GM23338 (cell line): Measurements from ENCODE around the gene FAT1. TPM values are rescaled to one million over a fixed set of nuclear protein-coding genes. Genes with fewer than 3 reads are reported as not detected.
A peak's percentile ranks its signal among the peaks of the same experiment; 100 is the strongest.

ENCODE experiments used
- ATAC-seq: fragments of 200-7000 bp; cut with Tn5 transposase; 3 replicates; pipeline ENCODE4 v1.9.1; 2020
- DNase-seq: peaks from one replicate; pipeline ENCODE4 v3.0.0-alpha.2; 2015; ENCODE audit warnings: low spot score
- H2AFZ ChIP-seq: fragments of 200-600 bp; sonication (generic); 2 replicates; pipeline ENCODE4 v1.8.0; 2016; ENCODE audit warnings: antibody characterized with exemption, mild to moderate bottlenecking, moderate library complexity
- H3F3A ChIP-seq: fragments of 200-600 bp; sonication (generic); replicated peaks from 2 replicates; pipeline ENCODE4 v1.8.0; 2017; ENCODE audit warnings: antibody characterized with exemption, mixed run types, low read depth
- H3K27ac ChIP-seq: fragments of 200-600 bp; sonication (generic); 2 replicates; pipeline ENCODE4 v1.6.1; 2016; ENCODE audit warnings: low read depth
- H3K27me3 ChIP-seq: fragments of 200-600 bp; sonication (generic); 2 replicates; pipeline ENCODE4 v1.8.0; 2016; ENCODE audit warnings: mild to moderate bottlenecking, mixed run types, moderate library complexity; ENCODE audit not compliant: insufficient read depth
- H3K36me3 ChIP-seq: fragments of 200-600 bp; sonication (generic); 2 replicates; pipeline ENCODE4 v1.8.0; 2016; ENCODE audit warnings: mild to moderate bottlenecking; ENCODE audit not compliant: insufficient read depth
- H3K4me1 ChIP-seq: fragments of 200-600 bp; sonication (generic); 2 replicates; pipeline ENCODE4 v1.8.0; 2016; ENCODE audit warnings: mild to moderate bottlenecking, moderate library complexity; ENCODE audit not compliant: insufficient read depth
- H3K4me2 ChIP-seq: fragments of 200-600 bp; sonication (generic); 2 replicates; pipeline ENCODE4 v1.7.1; 2017; ENCODE audit warnings: mixed run types
- H3K4me3 ChIP-seq: fragments of 200-600 bp; sonication (generic); 2 replicates; pipeline ENCODE4 v1.6.1; 2016; ENCODE audit warnings: mixed run types
- H3K79me2 ChIP-seq: fragments of 200-600 bp; sonication (generic); replicated peaks from 2 replicates; pipeline ENCODE4 v1.8.0; 2017; ENCODE audit warnings: mild to moderate bottlenecking; ENCODE audit not compliant: insufficient read depth
- H3K9me2 ChIP-seq: fragments of 200-600 bp; sonication (generic); 2 replicates; pipeline ENCODE4 v1.8.0; 2017; ENCODE audit not compliant: insufficient read depth
- H4K20me1 ChIP-seq: fragments of 200-600 bp; sonication (generic); replicated peaks from 2 replicates; pipeline ENCODE4 v1.8.0; 2017; ENCODE audit warnings: mild to moderate bottlenecking; ENCODE audit not compliant: insufficient read depth
- H3K27ac Mint-ChIP-seq: 2 replicates; pipeline ENCODE4 v1.8.0; 2020; ENCODE audit warnings: inconsistent platforms, mild to moderate bottlenecking, moderate library complexity, mixed read lengths
- H3K27me3 Mint-ChIP-seq: 3 replicates; pipeline ENCODE4 v1.8.0; 2022; ENCODE audit warnings: low read depth, mild to moderate bottlenecking, moderate library complexity, mixed read lengths, inconsistent platforms; ENCODE audit not compliant: insufficient read depth, poor library complexity
- H3K36me3 Mint-ChIP-seq: 3 replicates; pipeline ENCODE4 v1.8.0; 2021; ENCODE audit warnings: low read depth, mild to moderate bottlenecking, inconsistent platforms, moderate library complexity, mixed read lengths
- H3K4me1 Mint-ChIP-seq: 3 replicates; pipeline ENCODE4 v1.8.0; 2020; ENCODE audit warnings: mild to moderate bottlenecking, inconsistent platforms, mixed read lengths
- H3K4me3 Mint-ChIP-seq: 3 replicates; pipeline ENCODE4 v1.8.0; 2021; ENCODE audit warnings: moderate library complexity, mild to moderate bottlenecking, inconsistent platforms, mixed read lengths
- H3K9me3 Mint-ChIP-seq: 3 replicates; pipeline ENCODE4 v1.8.0; 2020; ENCODE audit warnings: moderate library complexity, mild to moderate bottlenecking, inconsistent platforms, mixed read lengths
- CREB1 ChIP-seq: fragments of 250-450 bp; sonication (Bioruptor Pico); IDR thresholded peaks from 2 replicates; pipeline ENCODE4 v1.5.0; 2020; ENCODE audit warnings: low read depth, mild to moderate bottlenecking, moderate library complexity
- EZH2 ChIP-seq: fragments of 200-600 bp; sonication (generic); IDR thresholded peaks from one replicate; pipeline ENCODE4 v1.8.0; 2017; ENCODE audit warnings: antibody characterized with exemption, mild to moderate bottlenecking, low read depth; ENCODE audit not compliant: unreplicated experiment
- EZH2phosphoT487 ChIP-seq: fragments of 200-600 bp; sonication (generic); IDR thresholded peaks from one replicate; pipeline ENCODE4 v1.8.1; 2018; ENCODE audit warnings: antibody characterized with exemption; ENCODE audit not compliant: unreplicated experiment
- JUNB ChIP-seq: IDR thresholded peaks from one replicate; pipeline ENCODE4 v1.6.1; 2016; ENCODE audit warnings: antibody characterized with exemption; ENCODE audit not compliant: unreplicated experiment
- NANOG ChIP-seq: IDR thresholded peaks from 2 replicates; pipeline ENCODE4 v1.6.1; 2016; ENCODE audit warnings: antibody characterized with exemption, borderline replicate concordance
- POLR2AphosphoS5 ChIP-seq: IDR thresholded peaks from 2 replicates; pipeline ENCODE4 v1.6.1; 2016; ENCODE audit warnings: antibody characterized with exemption, low read depth
- REST ChIP-seq: IDR thresholded peaks from one replicate; pipeline ENCODE4 v1.6.1; 2018; ENCODE audit warnings: antibody characterized with exemption; ENCODE audit not compliant: unreplicated experiment
- STAT1 ChIP-seq: IDR thresholded peaks from one replicate; pipeline ENCODE4 v1.6.1; 2016; ENCODE audit warnings: antibody characterized with exemption; ENCODE audit not compliant: unreplicated experiment
- ZNF114 ChIP-seq: fragments of 250-450 bp; sonication (Bioruptor Pico); IDR thresholded peaks from 2 replicates; pipeline ENCODE4 v1.5.0; 2020; ENCODE audit warnings: mild to moderate bottlenecking, moderate library complexity
- polyA plus RNA-seq: library from polyadenylated mRNA; unstranded; fragments of >200 nt; fragmentation: Nextera tagmentation; extraction: Ambion mirVana; gene quantifications from 2 replicates; pipeline ENCODE4 v1.2.1, GENCODE V29; 2016
- total RNA-seq: library from RNA; depleted of rRNA; stranded (reverse); fragments of >200 nt; shearing (Covaris generic); gene quantifications from 2 replicates; pipeline ENCODE4 v1.2.3, GENCODE V29; 2014
- TF ChIP-seq, protein P1 (sequence below): fragments of 250-450 bp; sonication (Bioruptor Pico); IDR thresholded peaks from 2 replicates; pipeline ENCODE4 v1.5.0; 2020; ENCODE audit warnings: mild to moderate bottlenecking, moderate library complexity
- TF ChIP-seq, protein P2 (sequence below), 2 experiments: fragments of 200-600 bp in 1 of 2; sonication (generic) in 1 of 2; conservative IDR thresholded peaks; 2 replicates each; pipeline versions ENCODE4 v1.5.1 to v1.6.1; 2016 to 2017; ENCODE audit warnings: antibody characterized with exemption in 2 of 2, low read depth in 2 of 2, mild to moderate bottlenecking in 2 of 2, moderate library complexity in 1 of 2

Gene FAT1
- total and polyA plus RNA-seq, 2 experiments from 2014 or later = 37.6 to 137 TPM

DNA sequence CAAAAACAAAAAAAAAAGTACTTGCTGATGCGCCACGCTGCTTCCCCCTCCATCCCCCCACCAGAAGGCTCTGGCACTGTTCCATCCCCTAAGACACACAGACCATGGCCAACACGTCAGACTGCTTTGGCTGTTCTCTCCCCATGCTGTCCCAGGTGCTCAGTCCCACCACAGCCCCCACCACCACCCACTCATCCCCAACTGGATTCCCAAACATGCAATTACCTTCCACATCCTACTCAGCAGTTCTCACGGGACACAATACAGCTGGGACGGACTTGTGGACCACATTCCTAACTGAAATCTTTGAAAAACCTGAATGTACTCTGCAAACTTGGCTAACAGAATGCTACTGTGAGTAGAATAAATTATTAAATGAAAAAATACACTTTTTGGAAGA lies 8.6 kb downstream of the FAT1 start (continued):
- TF ChIP-seq, protein P1, sequence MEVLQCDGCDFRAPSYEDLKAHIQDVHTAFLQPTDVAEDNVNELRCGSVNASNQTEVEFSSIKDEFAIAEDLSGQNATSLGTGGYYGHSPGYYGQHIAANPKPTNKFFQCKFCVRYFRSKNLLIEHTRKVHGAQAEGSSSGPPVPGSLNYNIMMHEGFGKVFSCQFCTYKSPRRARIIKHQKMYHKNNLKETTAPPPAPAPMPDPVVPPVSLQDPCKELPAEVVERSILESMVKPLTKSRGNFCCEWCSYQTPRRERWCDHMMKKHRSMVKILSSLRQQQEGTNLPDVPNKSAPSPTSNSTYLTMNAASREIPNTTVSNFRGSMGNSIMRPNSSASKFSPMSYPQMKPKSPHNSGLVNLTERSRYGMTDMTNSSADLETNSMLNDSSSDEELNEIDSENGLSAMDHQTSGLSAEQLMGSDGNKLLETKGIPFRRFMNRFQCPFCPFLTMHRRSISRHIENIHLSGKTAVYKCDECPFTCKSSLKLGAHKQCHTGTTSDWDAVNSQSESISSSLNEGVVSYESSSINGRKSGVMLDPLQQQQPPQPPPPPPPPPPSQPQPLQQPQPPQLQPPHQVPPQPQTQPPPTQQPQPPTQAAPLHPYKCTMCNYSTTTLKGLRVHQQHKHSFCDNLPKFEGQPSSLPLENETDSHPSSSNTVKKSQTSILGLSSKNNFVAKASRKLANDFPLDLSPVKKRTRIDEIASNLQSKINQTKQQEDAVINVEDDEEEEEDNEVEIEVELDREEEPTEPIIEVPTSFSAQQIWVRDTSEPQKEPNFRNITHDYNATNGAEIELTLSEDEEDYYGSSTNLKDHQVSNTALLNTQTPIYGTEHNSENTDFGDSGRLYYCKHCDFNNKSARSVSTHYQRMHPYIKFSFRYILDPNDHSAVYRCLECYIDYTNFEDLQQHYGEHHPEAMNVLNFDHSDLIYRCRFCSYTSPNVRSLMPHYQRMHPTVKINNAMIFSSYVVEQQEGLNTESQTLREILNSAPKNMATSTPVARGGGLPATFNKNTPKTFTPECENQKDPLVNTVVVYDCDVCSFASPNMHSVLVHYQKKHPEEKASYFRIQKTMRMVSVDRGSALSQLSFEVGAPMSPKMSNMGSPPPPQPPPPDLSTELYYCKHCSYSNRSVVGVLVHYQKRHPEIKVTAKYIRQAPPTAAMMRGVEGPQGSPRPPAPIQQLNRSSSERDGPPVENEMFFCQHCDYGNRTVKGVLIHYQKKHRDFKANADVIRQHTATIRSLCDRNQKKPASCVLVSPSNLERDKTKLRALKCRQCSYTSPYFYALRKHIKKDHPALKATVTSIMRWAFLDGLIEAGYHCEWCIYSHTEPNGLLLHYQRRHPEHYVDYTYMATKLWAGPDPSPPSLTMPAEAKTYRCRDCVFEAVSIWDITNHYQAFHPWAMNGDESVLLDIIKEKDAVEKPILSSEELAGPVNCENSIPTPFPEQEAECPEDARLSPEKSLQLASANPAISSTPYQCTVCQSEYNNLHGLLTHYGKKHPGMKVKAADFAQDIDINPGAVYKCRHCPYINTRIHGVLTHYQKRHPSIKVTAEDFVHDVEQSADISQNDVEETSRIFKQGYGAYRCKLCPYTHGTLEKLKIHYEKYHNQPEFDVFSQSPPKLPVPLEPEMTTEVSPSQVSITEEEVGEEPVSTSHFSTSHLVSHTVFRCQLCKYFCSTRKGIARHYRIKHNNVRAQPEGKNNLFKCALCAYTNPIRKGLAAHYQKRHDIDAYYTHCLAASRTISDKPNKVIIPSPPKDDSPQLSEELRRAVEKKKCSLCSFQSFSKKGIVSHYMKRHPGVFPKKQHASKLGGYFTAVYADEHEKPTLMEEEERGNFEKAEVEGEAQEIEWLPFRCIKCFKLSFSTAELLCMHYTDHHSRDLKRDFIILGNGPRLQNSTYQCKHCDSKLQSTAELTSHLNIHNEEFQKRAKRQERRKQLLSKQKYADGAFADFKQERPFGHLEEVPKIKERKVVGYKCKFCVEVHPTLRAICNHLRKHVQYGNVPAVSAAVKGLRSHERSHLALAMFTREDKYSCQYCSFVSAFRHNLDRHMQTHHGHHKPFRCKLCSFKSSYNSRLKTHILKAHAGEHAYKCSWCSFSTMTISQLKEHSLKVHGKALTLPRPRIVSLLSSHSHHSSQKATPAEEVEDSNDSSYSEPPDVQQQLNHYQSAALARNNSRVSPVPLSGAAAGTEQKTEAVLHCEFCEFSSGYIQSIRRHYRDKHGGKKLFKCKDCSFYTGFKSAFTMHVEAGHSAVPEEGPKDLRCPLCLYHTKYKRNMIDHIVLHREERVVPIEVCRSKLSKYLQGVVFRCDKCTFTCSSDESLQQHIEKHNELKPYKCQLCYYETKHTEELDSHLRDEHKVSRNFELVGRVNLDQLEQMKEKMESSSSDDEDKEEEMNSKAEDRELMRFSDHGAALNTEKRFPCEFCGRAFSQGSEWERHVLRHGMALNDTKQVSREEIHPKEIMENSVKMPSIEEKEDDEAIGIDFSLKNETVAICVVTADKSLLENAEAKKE (CRISPR knock-in tag) = no peak

GRCh38 chr4:186714006-186714675 lies 9.5 kb downstream of the FAT1 start:
- DNase-seq (no peak), ATAC-seq (peak; percentile 22; the same call in 1 of the 3 replicates)
- Mint-ChIP-seq H3K4me3 (no peak overlapping the region), H3K27ac (no peak overlapping the region), H3K9me3 (peaks cover 7% of the 10 kb centered on the region; the same call in 2 of the 3 replicates), H3K4me1 (peaks cover 47% of the 10 kb centered on the region), H3K36me3 (peaks cover 20% of the 10 kb centered on the region), H3K27me3 (peaks cover 6% of the 10 kb centered on the region)
- H3K79me2 ChIP-seq = peaks cover 99% of the 10 kb centered on the region
- H2AFZ ChIP-seq = no peak overlapping the region
- H3F3A ChIP-seq = no peaks in the 10 kb centered on the region
- H3K9me2 ChIP-seq = no peaks in the 10 kb centered on the region
- H3K36me3 ChIP-seq = peaks cover under 1% of the 10 kb centered on the region
- no peak overlapping the region for H3K4me2 ChIP-seq
- H3K27ac ChIP-seq = no peak overlapping the region
- H4K20me1 ChIP-seq = peaks cover 21% of the 10 kb centered on the region
- no peak overlapping the region for H3K4me3 ChIP-seq
- peaks cover 32% of the 10 kb centered on the region for H3K4me1 ChIP-seq
- H3K27me3 ChIP-seq = no peaks in the 10 kb centered on the region
- TF ChIP-seq EZH2 (no peak), EZH2phosphoT487 (no peak), NANOG (no peak), REST (no peak), POLR2AphosphoS5 (no peak), CREB1 (CRISPR knock-in tag) (no peak), STAT1 (no peak), ZNF114 (CRISPR knock-in tag) (no peak), JUNB (no peak)
- TF ChIP-seq, protein P2, sequence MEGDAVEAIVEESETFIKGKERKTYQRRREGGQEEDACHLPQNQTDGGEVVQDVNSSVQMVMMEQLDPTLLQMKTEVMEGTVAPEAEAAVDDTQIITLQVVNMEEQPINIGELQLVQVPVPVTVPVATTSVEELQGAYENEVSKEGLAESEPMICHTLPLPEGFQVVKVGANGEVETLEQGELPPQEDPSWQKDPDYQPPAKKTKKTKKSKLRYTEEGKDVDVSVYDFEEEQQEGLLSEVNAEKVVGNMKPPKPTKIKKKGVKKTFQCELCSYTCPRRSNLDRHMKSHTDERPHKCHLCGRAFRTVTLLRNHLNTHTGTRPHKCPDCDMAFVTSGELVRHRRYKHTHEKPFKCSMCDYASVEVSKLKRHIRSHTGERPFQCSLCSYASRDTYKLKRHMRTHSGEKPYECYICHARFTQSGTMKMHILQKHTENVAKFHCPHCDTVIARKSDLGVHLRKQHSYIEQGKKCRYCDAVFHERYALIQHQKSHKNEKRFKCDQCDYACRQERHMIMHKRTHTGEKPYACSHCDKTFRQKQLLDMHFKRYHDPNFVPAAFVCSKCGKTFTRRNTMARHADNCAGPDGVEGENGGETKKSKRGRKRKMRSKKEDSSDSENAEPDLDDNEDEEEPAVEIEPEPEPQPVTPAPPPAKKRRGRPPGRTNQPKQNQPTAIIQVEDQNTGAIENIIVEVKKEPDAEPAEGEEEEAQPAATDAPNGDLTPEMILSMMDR (conservative IDR thresholded peaks at IDR 0.05; ENCODE audit: low read depth in 2 of 2) = no peak
